ENCODE results near the gene ARF6.

The ARF6 gene

GRCh38 chr14:49907186-49907585, 14.3 kb downstream of the ARF6 start (continued):
- TF ChIP-seq SNAI2 (CRISPR knock-in tag; IDR thresholded peaks at IDR 0.05): no peak
- no peak for TF ChIP-seq CSDC2 (CRISPR knock-in tag; IDR thresholded peaks at IDR 0.05)
- no peak for TF ChIP-seq TOX (CRISPR knock-in tag; IDR thresholded peaks at IDR 0.05; ENCODE audit: borderline replicate concordance)
- no peak for TF ChIP-seq BACH2 (CRISPR knock-in tag; IDR thresholded peaks at IDR 0.05; ENCODE audit: borderline replicate concordance)
- no peak for TF ChIP-seq ZNF565 (CRISPR knock-in tag; conservative IDR thresholded peaks at IDR 0.05; ENCODE audit: low read depth)
- no peak for TF ChIP-seq TSHZ2 (CRISPR knock-in tag; IDR thresholded peaks at IDR 0.05)

- TF ChIP-seq PATZ1 (CRISPR knock-in tag; IDR thresholded peaks at IDR 0.05; ENCODE audit: borderline replicate concordance): no peak
- no peak for TF ChIP-seq SNAI2 (CRISPR knock-in tag; IDR thresholded peaks at IDR 0.05)
- no peak for TF ChIP-seq ESRRG (CRISPR knock-in tag; IDR thresholded peaks at IDR 0.05)
- no peak for TF ChIP-seq CSDC2 (CRISPR knock-in tag; IDR thresholded peaks at IDR 0.05)
- no peak for TF ChIP-seq TSHZ2 (CRISPR knock-in tag; IDR thresholded peaks at IDR 0.05)
- no peak for TF ChIP-seq TCF4 (CRISPR knock-in tag; IDR thresholded peaks at IDR 0.05; ENCODE audit: borderline replicate concordance)
- ATAC-seq: peak; percentile 7; the same call in 2 of the 3 replicates
These were observed 15.5 kb downstream of the ARF6 start for GRCh38 chr14:49908433-49908782.

- ATAC-seq: no peak
- TF ChIP-seq CSRNP3 (CRISPR knock-in tag; IDR thresholded peaks at IDR 0.05) (no peak), TOX (CRISPR knock-in tag; IDR thresholded peaks at IDR 0.05; ENCODE audit: borderline replicate concordance) (no peak), ZFP30 (CRISPR knock-in tag; IDR thresholded peaks at IDR 0.05) (no peak), ZNF70 (CRISPR knock-in tag; IDR thresholded peaks at IDR 0.05) (no peak), ZC3H10 (CRISPR knock-in tag; IDR thresholded peaks at IDR 0.05) (no peak), GLIS3 (CRISPR knock-in tag; IDR thresholded peaks at IDR 0.05) (no peak), POU6F1 (CRISPR knock-in tag; IDR thresholded peaks at IDR 0.05; ENCODE audit: borderline replicate concordance, low read depth) (no peak), OSR1 (CRISPR knock-in tag; IDR thresholded peaks at IDR 0.05) (no peak), ZFP3 (CRISPR knock-in tag; IDR thresholded peaks at IDR 0.05) (no peak), PATZ1 (CRISPR knock-in tag; IDR thresholded peaks at IDR 0.05; ENCODE audit: borderline replicate concordance) (no peak), SNAI2 (CRISPR knock-in tag; IDR thresholded peaks at IDR 0.05) (no peak), ZNF565 (CRISPR knock-in tag; conservative IDR thresholded peaks at IDR 0.05; ENCODE audit: low read depth) (no peak), CREB5 (CRISPR knock-in tag; IDR thresholded peaks at IDR 0.05; ENCODE audit: low read depth) (no peak), ISL1 (CRISPR knock-in tag; IDR thresholded peaks at IDR 0.05) (no peak), ZNF8 (CRISPR knock-in tag; IDR thresholded peaks at IDR 0.05) (no peak), RARB (CRISPR knock-in tag; IDR thresholded peaks at IDR 0.05) (no peak)
These were observed 16.1 kb downstream of the ARF6 start for GRCh38 chr14:49909016-49909415.
